Pulmonary artery endothelial cell (primary cell): Measurements from ENCODE around the gene SRBD1. TPM values are rescaled to one million over a fixed set of nuclear protein-coding genes. Genes with fewer than 3 reads are reported as not detected.

Source experiments
- DNase-seq: peaks from one replicate; pipeline ENCODE4 v3.0.0-alpha.2; 2011; ENCODE audit warnings: low read depth, low spot score
- total RNA-seq: library from RNA; depleted of rRNA; stranded (reverse); fragments of >200 nt; gene quantifications from 2 replicates; pipeline ENCODE4 v1.2.3, GENCODE V29; 2014

SRBD1 gene
- total RNA-seq, 1 donor from 2014 or later, result 16.3 TPM

DNA sequence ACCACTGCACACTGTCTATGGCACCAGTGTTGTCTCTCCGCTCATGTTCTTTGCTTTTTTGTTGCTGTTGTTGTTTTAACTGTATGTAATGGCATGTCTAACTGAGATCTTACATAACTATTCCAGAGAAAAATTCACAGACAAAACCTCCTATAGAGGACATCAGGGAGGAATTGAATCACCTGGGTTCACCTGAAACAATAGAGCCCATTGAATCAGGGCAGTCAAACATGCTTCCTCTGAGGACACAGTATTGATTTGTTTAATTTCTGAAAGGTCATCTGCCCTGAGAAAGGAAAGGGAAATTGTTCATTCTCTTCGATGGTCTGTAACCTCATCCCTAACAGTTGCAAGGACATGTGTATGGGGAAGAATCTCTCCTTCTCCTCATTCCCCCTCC lies 237.5 kb downstream of the SRBD1 start:
- no peak for DNase-seq

DNA sequence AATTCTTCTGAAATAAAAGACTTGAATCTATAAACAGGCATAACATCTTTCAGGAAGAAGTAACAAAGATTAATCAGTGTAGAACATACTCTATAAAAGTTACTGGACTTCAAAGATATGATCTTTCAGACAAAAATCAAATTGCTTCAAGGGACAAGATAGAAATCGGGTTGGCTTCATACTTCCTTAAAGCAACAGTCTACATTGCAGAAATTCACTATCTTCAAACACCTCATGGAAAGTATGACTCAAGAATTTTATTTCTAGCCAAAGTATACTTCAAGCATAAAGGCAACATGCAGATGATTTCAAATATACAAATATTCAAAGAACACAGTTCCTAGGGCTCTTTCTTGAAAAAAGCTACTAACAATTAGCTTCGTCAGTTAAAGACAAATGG lies 240.7 kb downstream of the SRBD1 start:
- DNase-seq, result no peak

GRCh38 chr2:45368792-45369191 lies 242.3 kb downstream of the SRBD1 start:
- no peak for DNase-seq

DNA sequence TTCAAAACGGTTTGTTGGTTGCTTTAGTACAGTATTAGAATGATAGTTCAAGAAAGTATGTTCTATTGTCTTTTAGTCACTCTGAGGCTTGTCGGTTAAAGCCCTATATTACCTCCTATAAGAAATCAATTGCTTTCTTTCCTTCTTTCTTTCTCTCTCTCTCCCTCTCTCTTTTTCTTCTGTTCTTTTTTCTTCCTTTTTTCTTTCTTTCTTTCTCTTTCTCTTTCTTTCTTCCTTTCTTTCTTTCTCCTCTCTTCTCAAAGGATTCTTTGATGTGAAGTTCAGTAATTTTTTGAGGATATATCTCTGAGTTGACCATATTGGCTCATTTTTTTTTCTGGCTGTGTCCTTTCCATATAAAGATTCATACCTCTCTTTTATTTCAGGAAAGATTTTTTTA lies 249.4 kb downstream of the SRBD1 start:
- DNase-seq, result no peak

GRCh38 chr2:45354776-45355175 lies 256.3 kb downstream of the SRBD1 start:
- no peak for DNase-seq

DNA sequence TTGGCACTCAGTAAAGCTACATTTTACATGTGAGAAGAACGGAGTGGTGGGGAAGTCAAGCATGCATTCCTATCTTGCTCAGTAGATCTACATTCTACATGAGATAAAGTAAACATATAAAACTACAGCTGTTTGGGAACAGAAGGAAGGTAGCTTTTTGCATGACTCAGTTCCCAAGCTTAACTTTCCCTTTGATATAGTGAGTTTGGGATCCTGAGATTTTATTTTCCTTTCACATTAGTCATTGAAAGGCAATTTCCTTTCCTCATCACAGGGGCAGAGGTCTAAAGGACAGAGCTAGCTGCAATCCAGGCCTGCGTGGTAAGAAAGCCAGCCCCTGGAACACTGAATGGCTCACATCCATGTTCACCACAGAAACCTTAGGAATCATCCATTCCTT lies 257.2 kb downstream of the SRBD1 start:
- DNase-seq, result peak; percentile 89

DNA sequence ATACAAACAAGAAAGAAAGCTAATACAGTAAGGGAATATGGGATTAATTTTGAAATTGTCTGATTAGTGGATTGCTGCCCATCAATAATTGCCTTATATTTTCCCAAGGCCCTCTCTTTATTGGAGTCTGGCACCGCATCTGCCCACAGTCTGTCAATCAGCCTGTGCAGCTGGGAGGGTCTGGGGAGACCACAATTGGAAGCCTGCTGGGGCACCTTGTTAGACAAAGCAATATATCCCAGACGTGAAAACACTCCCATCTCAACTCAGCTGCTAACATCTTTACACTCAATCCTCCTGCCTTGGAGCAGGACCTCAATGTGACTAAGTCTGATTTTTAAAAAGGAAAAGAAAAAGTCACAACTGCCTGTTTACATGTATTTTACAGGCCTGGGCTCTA lies 258.6 kb downstream of the SRBD1 start:
- DNase-seq, result no peak

GRCh38 chr2:45345331-45346234 lies 265.5 kb downstream of the SRBD1 start:
- no peak for DNase-seq

DNA sequence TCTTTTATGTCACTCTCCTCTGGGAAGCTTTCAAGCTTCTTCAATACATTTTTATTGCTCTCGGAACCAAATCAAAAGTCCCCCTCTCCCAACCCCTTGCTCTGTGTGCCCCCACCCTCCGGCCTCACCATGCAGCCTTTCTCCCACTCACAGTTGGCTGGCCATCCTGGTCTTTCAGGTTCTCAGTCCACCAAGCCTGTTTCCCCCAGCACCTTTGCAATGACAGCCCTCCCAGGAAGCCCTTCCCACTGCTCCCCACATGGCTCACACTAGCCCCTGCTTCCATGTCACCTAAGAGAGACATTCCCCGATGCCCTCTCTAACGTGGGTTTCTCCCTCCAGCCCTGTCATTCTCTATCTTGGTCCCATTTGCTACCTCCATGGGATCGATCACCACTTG lies 266.6 kb downstream of the SRBD1 start:
- DNase-seq, result no peak

GRCh38 chr2:45344071-45344470 lies 267.0 kb downstream of the SRBD1 start:
- no peak for DNase-seq

DNA sequence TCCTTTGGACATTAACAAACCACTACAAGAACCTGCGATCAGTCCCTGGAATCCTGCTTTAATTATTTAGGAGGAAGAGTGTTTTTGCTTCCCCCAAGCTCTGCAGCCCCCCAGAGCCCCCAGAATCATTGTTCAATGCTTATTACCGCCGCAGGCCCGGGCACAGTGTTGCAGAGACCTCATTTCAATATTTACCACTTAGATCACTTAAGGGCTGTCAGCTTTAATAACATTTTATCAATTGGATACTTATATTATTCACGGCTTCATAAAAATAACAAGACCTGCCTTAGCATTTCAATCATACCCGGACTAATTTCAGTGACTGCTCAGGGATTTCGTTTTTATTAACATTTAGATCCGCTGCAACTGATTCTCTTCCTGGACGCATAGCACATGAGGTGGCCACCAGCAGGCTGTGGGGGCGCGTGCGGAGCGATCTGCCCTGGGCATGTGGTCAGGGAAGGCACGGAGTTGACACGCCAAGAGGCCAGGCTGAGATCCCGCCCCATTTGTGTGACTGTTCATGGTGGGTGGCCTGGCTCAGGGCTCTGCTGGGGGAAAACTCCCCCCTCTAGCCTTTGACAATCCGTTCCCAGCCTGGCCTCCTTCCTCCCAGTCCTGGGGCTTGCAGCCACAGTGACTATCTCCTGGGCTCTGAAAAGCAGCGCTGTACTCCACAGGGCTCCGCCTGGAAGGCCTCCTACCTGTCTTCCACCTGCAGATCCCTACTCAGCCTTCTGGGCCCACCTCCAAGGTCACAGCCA lies 267.6 kb downstream of the SRBD1 start:
- DNase-seq, result no peak

DNA sequence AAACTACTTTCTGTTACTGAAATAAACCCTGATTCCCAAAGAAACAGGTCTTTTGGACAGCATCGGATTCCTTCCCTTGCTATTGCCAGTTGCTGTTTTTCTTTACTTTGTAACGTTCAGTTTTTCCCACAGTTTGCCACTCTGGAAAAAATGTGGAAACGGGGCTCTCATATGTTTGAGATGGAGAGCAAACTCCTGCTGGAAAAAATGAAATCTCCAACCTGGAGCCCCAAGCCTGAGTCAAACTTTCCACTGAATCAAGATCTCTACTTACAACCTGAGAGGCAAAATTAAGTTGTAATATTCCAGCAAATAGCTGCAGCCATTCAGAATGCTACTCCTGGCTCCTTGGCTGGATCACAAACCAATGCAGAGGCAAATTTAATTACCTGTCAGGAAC lies 270.7 kb downstream of the SRBD1 start:
- DNase-seq, result no peak

DNA sequence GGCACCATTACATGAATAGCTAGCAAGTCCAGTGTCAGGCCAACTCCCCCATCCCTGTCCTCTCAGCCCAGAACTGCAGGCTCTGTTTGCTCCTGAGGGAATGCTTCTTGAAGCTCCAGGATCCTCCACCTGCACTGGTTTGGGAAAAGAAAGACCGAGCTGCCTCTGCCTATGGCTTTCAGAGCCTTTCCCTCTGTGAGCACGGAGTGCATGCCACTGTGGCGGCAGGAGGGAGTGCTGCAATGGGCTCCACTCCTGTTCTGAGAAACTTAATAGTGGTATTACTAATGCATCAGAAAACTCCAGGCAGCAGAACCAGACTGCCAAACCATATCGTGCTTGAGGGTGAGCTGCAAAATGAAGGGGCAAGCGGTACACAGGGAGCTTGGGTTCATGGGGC lies 271.8 kb downstream of the SRBD1 start:
- no peak for DNase-seq

Other genes with a start within 250 kb of the SRBD1 start
- gene PRKCE, start 40.4 kb upstream of the SRBD1 start, total RNA-seq, result 23.1 and 26.4 TPM in 2 replicates